PC-3 (cell line): Measurements from ENCODE around the gene IFI27L2.

Experiments used
- EZH2 ChIP-seq: fragments of 300-600 bp; sonication (generic); IDR thresholded peaks from one replicate; pipeline ENCODE4 v1.6.1; 2017; ENCODE audit warnings: antibody characterized with exemption, mild to moderate bottlenecking, low read length; ENCODE audit not compliant: unreplicated experiment
- TF ChIP-seq, protein P1 (sequence below): fragments of 300-600 bp; sonication (generic); conservative IDR thresholded peaks from 2 replicates; pipeline ENCODE4 v1.5.1; 2017; ENCODE audit warnings: antibody characterized with exemption, low read depth, mild to moderate bottlenecking, low read length

- TF ChIP-seq, protein P1, sequence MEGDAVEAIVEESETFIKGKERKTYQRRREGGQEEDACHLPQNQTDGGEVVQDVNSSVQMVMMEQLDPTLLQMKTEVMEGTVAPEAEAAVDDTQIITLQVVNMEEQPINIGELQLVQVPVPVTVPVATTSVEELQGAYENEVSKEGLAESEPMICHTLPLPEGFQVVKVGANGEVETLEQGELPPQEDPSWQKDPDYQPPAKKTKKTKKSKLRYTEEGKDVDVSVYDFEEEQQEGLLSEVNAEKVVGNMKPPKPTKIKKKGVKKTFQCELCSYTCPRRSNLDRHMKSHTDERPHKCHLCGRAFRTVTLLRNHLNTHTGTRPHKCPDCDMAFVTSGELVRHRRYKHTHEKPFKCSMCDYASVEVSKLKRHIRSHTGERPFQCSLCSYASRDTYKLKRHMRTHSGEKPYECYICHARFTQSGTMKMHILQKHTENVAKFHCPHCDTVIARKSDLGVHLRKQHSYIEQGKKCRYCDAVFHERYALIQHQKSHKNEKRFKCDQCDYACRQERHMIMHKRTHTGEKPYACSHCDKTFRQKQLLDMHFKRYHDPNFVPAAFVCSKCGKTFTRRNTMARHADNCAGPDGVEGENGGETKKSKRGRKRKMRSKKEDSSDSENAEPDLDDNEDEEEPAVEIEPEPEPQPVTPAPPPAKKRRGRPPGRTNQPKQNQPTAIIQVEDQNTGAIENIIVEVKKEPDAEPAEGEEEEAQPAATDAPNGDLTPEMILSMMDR: no peak
- no peak for TF ChIP-seq EZH2
These were observed 30.4 kb downstream of the IFI27L2 start for GRCh38 chr14:94099006-94099405.
